Common myeloid progenitor, CD34-positive (primary cell): Measurements from ENCODE around the gene LAMP1.

Experiments used
- CTCF ChIA-PET: fragments of 350-600 bp; sonication (Branson Sonifier 250); formaldehyde crosslinking; loops from one replicate; lab custom pipeline; 2021; ENCODE audit warnings: antibody characterized with exemption; lab: Charles Lee
- POLR2A ChIA-PET: fragments of 350-600 bp; sonication (Branson Sonifier 250); formaldehyde crosslinking; loops from one replicate; lab custom pipeline; 2021; ENCODE audit warnings: antibody characterized with exemption; lab: Charles Lee
- DNase-seq, 3 donors: peaks; one replicate each; pipeline versions ENCODE4 v3.0.0 to v3.0.0-alpha.2; 2013
- H3K27ac ChIP-seq, 2 experiments: 1 replicate in 1 of 2; 2 replicates in 1 of 2; pipeline ENCODE4 v1.7.0; 2013; ENCODE audit warnings: inconsistent platforms in 2 of 2, low read length in 2 of 2, mild to moderate bottlenecking in 2 of 2, low read depth in 1 of 2, moderate library complexity in 1 of 2; ENCODE audit not compliant: severe bottlenecking in 2 of 2, insufficient read depth in 1 of 2, poor library complexity in 1 of 2
- H3K27me3 ChIP-seq, 5 experiments: replicated peaks in 2 of 5; 1 replicate in 3 of 5; 2 replicates in 2 of 5; pipeline versions ENCODE4 v1.6.1 to v1.7.0; 2013; ENCODE audit warnings: low read length in 4 of 5, mild to moderate bottlenecking in 2 of 5, moderate library complexity in 2 of 5, inconsistent platforms in 1 of 5; ENCODE audit not compliant: insufficient read depth in 5 of 5, control insufficient read depth in 4 of 5
- H3K36me3 ChIP-seq, 4 experiments: 1 replicate in 2 of 4; 2 replicates in 2 of 4; pipeline versions ENCODE4 v1.6.1 to v1.7.0; 2013; ENCODE audit warnings: low read length in 3 of 4, control low read depth in 1 of 4, mild to moderate bottlenecking in 1 of 4; ENCODE audit not compliant: control insufficient read depth in 4 of 4, insufficient read depth in 4 of 4
- H3K4me1 ChIP-seq, 4 experiments: 1 replicate in 3 of 4; 2 replicates in 1 of 4; pipeline versions ENCODE4 v1.6.1 to v1.7.1; 2013; ENCODE audit warnings: low read length in 3 of 4, mild to moderate bottlenecking in 3 of 4, control low read depth in 1 of 4, inconsistent platforms in 1 of 4, moderate library complexity in 1 of 4; ENCODE audit not compliant: control insufficient read depth in 4 of 4, insufficient read depth in 4 of 4; ENCODE audit errors: control extremely low read depth in 1 of 4
- H3K4me3 ChIP-seq, 7 experiments: 1 replicate in 4 of 7; 2 replicates in 3 of 7; pipeline versions ENCODE4 v1.5.1 to v1.7.0; 2013; ENCODE audit warnings: mild to moderate bottlenecking in 7 of 7, low read length in 6 of 7, moderate library complexity in 6 of 7, inconsistent platforms in 2 of 7, low read depth in 2 of 7, control low read depth in 1 of 7; ENCODE audit not compliant: insufficient read depth in 4 of 7, control insufficient read depth in 1 of 7; ENCODE audit errors: extremely low read depth in 1 of 7
- H3K9me3 ChIP-seq, 5 experiments: 1 replicate in 4 of 5; 2 replicates in 1 of 5; pipeline versions ENCODE4 v1.6.1 to v1.7.1; 2013; ENCODE audit warnings: low read length in 4 of 5, mild to moderate bottlenecking in 2 of 5, inconsistent platforms in 1 of 5, low read depth in 1 of 5, moderate library complexity in 1 of 5; ENCODE audit not compliant: control insufficient read depth in 4 of 5, insufficient read depth in 2 of 5; ENCODE audit errors: control extremely low read depth in 1 of 5
- WGBS: methylation state at CpG from one replicate; pipeline ENCODE4 v1.1.5; 2013; ENCODE audit not compliant: insufficient coverage; 5-methylcytosine and 5-hydroxymethylcytosine counted together

LAMP1 gene

DNA sequence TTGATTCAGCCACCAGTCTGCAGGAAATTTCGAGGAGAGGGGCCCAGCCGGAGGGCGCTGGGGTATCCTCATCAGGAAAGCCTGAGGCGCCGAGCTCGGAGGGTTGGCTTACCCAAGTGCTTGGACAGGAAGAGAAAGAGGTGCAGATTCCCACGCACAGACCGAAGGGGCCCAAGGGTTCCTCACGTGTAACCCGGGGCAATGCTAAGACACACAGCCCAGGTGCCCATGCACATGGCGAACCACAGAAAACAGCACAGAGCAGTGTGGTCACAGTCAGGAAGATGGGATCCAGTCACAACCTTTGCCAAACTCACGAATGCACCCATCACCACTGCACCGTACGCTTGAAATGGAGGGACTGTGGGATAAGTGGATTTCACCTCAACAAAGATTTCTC lies 36.0 kb downstream of the LAMP1 start:
- POLR2A ChIA-PET: no interaction called here

DNA sequence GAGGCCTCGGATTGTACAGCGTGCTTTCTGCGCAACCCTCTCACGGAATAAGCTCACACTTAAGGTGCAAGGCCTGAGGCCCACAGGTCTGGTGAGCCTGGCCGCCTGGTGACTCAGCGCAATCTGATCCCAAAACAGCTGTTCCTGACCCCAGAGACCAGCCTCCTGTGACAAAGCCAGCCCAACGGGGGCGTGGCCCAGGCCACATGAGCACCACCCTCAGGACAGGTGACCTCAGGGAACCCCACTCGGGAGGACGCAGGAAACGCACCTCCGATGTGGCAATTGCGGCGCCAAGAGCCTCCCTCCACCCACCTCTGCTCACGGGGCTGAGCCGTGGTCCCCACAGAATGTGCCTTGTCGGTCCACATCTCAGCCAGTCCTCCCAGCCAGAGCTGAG lies 40.5 kb downstream of the LAMP1 start:
- WGBS: 79% methylated on average over 17 of the region's 17 CpGs
- no peaks in the 10 kb centered on the region for H3K9me3 ChIP-seq
- H3K4me1 ChIP-seq: no peaks in the 10 kb centered on the region
- ChIA-PET CTCF (no interaction called here), POLR2A (no interaction called here)
- no peak overlapping the region for H3K4me3 ChIP-seq
- peaks cover 0 to 4% (median 0%) of the 10 kb centered on the region in 5 experiments for H3K27me3 ChIP-seq
- H3K27ac ChIP-seq: no peak overlapping the region
- H3K36me3 ChIP-seq: no peaks in the 10 kb centered on the region
- no peak for DNase-seq

More for the DNA sequence above, 36.0 kb downstream of the LAMP1 start:
- WGBS: 96% methylated on average over 14 of the region's 14 CpGs
- Histone ChIP-seq H3K36me3 (no peaks in the 10 kb centered on the region), H3K4me3 (no peak overlapping the region), H3K9me3 (no peaks in the 10 kb centered on the region), H3K27ac (no peak overlapping the region), H3K27me3 (peaks cover 0 to 4% (median 0%) of the 10 kb centered on the region in 5 experiments), H3K4me1 (peaks cover 0 to 3% (median 1%) of the 10 kb centered on the region in 4 experiments)
- CTCF ChIA-PET: no interaction called here
- no peak for DNase-seq

DNA sequence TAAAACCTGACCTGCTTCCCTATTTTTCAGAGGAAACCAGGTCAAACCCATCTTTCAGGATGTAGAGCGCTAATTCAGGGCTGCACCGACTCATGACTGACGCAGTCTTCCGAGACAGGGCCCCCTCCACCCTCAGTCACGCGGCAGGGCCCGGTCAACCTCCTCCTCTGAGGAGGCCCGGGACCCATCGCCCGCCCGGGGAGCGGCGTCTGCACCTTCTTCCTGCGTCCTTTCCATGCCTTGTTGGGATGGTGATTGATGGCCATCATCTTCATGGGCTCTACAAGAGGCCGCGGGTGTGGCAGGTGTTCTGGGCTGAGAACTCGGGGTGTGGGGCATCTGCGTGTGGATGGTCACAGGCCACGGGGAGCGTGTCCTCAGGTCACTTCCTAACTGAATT lies 40.9 kb downstream of the LAMP1 start:
- Histone ChIP-seq H3K4me1 (no peaks in the 10 kb centered on the region), H3K9me3 (no peaks in the 10 kb centered on the region), H3K4me3 (no peak overlapping the region), H3K36me3 (no peaks in the 10 kb centered on the region), H3K27ac (no peak overlapping the region), H3K27me3 (peaks cover 0 to 4% (median 0%) of the 10 kb centered on the region in 5 experiments)
- ChIA-PET POLR2A (no interaction called here), CTCF (no interaction called here)
- DNase-seq: no peak
- WGBS: 94% methylated on average over 18 of the region's 20 CpGs

DNA sequence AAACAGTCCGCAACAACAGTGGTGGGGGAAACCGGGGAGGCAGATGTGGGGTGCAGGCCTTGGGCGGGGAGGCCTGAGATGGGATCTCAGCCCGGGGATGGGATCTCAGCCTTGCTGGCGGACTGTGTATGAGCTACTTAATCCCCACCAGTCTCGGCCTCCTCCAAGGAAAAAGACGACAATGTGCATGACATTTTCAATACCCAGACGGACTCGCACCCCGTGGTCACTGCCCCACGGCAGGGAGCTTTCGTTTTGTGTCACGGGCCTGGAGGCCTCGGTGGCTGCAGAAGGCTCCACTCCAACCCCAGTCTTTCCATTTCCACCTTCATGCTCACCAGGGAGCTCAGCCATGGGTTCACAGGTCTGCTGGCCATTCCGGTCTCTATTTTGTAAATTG lies 41.4 kb downstream of the LAMP1 start:
- Histone ChIP-seq H3K27me3 (peaks cover 0 to 4% (median 0%) of the 10 kb centered on the region in 5 experiments), H3K4me1 (no peaks in the 10 kb centered on the region), H3K27ac (no peak overlapping the region), H3K9me3 (no peaks in the 10 kb centered on the region), H3K36me3 (no peaks in the 10 kb centered on the region), H3K4me3 (no peak overlapping the region)
- 91% methylated on average over 11 of the region's 15 CpGs for WGBS
- POLR2A ChIA-PET: no interaction called here
- DNase-seq: no peak
- CTCF ChIA-PET: no interaction called here

DNA sequence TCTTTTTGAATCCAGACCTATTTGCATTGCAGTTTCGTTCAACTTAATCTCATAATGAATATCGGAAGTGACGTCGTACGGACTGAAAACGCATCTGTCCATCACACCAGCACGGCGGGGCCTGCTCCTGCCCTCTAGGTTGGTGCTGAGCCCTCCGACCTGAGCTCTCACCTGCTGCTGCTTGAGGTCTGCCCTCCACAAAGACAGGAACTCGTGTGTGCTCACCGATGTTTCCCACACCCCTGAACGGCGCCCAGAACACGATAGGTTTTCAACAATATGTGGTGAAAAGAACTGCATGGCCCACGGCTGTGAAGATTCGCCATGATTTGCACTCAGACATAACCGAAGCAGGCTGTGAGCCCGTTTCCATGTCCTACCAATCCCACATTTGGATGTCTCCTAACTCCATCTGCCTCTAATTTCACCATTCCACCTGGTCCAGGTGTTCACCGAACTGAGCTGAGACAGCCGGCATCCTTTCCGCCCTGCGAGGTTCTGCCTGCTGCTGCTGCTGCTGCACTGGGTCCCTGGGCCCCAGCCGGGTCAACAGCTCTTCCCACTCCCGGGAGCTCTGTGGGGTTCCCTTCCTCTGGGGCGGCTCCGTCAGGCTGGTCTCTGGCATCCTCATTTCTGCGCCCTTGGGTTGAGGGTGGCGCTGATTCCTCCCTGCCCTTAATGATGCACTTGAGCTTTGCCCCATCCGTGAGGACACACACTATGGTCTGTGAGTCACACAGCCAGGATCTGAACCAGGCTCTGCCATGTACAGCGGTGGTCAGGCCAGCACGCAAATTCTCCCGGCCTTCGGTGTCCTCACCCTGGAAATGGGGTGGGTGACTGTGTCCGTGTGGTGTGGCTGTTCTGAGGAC lies 46.0 kb downstream of the LAMP1 start:
- H3K9me3 ChIP-seq: peaks cover 3 to 20% (median 9%) of the 10 kb centered on the region in 5 experiments
- H3K4me3 ChIP-seq: no peak overlapping the region
- ChIA-PET POLR2A (no interaction called here), CTCF (no interaction called here)
- no peak for DNase-seq
- 88% methylated on average over 34 of the region's 34 CpGs for WGBS
- H3K4me1 ChIP-seq: no peaks in the 10 kb centered on the region
- H3K27me3 ChIP-seq: no peaks in the 10 kb centered on the region
- no peaks in the 10 kb centered on the region for H3K36me3 ChIP-seq
- no peak overlapping the region for H3K27ac ChIP-seq

DNA sequence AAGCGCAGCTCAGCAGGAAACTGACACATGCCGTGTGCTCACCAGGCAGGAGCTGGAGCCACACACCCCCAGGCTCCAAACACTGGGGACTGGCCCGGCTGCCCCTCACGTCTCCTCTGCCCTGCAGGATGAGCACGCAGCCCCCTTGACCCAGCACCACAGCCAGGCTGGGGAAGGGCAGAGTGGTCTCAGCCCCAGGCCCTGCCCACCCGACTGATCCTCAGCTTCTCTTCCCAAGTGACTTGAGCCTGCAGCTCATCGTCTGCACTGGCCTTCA lies 46.6 kb downstream of the LAMP1 start:
- Histone ChIP-seq H3K36me3 (no peaks in the 10 kb centered on the region), H3K27ac (no peak overlapping the region), H3K4me1 (no peaks in the 10 kb centered on the region), H3K9me3 (peaks cover 3 to 23% (median 11%) of the 10 kb centered on the region in 5 experiments), H3K4me3 (no peak overlapping the region), H3K27me3 (no peaks in the 10 kb centered on the region)
- ChIA-PET POLR2A (no interaction called here), CTCF (no interaction called here)
- DNase-seq: no peak
- 100% methylated on average over 3 of the region's 7 CpGs for WGBS

DNA sequence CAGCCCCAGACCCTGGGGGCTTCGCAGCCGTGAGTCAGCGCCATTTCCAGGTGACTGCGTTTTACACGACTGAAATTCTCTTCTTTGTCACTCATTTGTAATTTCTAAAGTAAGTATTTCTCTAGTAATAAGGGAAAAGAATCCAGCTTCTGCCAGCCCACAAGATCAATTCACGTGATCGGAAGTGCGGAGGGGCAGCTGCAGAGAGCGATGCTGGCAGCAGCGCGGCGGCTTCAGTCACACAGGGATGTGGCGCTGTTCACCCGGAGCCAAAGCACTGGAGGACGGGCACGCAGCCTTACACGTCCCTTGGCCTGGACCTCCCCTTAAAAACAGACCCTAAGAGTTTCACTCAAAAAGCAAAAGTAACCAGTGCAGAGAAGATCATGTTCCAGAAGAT lies 48.4 kb downstream of the LAMP1 start:
- CTCF ChIA-PET: interaction anchor here (1.4 kb wide), 1 partner anchor 8 kb away, joined by 3 read pairs; no protein-coding TSS in a partner anchor
- 97% methylated on average over 12 of the region's 17 CpGs for WGBS
- H3K4me3 ChIP-seq: no peak overlapping the region
- POLR2A ChIA-PET: no interaction called here
- no peak for DNase-seq
- no peak overlapping the region for H3K27ac ChIP-seq
- no peaks in the 10 kb centered on the region for H3K36me3 ChIP-seq
- no peaks in the 10 kb centered on the region for H3K27me3 ChIP-seq
- no peaks in the 10 kb centered on the region for H3K4me1 ChIP-seq
- peaks cover 3 to 23% (median 11%) of the 10 kb centered on the region in 5 experiments for H3K9me3 ChIP-seq
